Measurements from ENCODE around the gene ANKS6.

ANKS6 gene

DNA sequence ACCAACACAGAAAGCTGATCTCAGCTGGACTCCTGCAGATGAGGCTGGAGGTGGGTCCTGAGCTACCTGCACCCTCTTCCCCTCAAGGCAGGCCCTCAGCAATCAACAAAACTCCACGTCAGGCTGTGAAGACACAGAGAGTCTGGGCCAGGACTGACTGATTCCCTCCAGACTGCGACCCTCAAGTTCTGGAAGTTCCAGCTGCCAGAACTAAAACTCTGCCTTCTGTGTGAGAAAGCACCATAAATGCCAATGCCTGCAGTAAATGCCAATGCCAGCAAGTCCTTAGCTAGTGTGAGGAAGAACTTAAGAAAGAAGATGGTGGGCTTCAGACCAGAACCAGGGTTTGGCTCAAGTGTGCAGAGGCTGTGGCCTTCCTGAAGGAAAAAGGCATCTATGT is 45.1 kb downstream of the ANKS6 start:
- TF ChIP-seq, protein P1, sequence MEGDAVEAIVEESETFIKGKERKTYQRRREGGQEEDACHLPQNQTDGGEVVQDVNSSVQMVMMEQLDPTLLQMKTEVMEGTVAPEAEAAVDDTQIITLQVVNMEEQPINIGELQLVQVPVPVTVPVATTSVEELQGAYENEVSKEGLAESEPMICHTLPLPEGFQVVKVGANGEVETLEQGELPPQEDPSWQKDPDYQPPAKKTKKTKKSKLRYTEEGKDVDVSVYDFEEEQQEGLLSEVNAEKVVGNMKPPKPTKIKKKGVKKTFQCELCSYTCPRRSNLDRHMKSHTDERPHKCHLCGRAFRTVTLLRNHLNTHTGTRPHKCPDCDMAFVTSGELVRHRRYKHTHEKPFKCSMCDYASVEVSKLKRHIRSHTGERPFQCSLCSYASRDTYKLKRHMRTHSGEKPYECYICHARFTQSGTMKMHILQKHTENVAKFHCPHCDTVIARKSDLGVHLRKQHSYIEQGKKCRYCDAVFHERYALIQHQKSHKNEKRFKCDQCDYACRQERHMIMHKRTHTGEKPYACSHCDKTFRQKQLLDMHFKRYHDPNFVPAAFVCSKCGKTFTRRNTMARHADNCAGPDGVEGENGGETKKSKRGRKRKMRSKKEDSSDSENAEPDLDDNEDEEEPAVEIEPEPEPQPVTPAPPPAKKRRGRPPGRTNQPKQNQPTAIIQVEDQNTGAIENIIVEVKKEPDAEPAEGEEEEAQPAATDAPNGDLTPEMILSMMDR (conservative IDR thresholded peaks at IDR 0.05; ENCODE audit: control insufficient read depth, insufficient read depth, low read depth, low read length), result no peak
- H3K4me3 ChIP-seq (ENCODE audit: control insufficient read depth, low read depth, low read length), result no peak overlapping the region

DNA sequence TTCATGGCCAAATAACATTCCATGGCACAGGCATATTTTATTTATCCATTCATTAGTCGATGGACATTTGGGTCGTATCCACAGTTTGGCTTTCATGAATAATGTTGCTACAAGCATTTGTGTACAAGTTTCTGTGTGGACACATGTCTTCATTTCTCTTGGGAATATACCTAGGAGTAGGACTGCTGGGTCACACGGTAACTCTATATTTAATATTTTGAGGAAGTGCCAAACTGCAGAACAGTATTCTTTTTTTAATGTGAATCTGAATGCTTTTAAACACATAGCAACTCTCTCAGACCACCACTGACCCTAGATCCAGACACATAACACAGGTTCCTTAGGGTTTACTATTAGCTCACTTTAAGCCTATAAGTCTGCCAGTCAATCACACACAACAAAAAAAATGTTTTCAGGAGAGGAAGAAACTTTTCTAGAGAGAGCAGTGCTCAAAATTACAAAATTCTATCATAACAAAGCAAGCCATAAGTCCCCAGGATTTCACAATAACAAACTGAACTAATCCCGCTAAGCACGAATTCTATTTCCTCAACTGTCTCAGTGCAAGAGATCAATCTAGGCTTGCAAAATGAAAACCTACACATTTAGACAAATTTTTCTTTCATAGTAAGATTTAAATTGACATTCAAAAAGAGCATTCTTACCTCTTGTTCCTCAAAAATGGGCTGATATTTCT is 45.8 kb downstream of the ANKS6 start:
- H3K4me3 ChIP-seq (ENCODE audit: control insufficient read depth, low read depth, low read length), result no peak overlapping the region
- TF ChIP-seq, protein P1 (conservative IDR thresholded peaks at IDR 0.05; ENCODE audit: control insufficient read depth, insufficient read depth, low read depth, low read length), result no peak
- no peak for DNase-seq (ENCODE audit: low read depth)

More for the DNA sequence above, 45.1 kb downstream of the ANKS6 start:
- no peak for DNase-seq (ENCODE audit: low read depth)

DNA sequence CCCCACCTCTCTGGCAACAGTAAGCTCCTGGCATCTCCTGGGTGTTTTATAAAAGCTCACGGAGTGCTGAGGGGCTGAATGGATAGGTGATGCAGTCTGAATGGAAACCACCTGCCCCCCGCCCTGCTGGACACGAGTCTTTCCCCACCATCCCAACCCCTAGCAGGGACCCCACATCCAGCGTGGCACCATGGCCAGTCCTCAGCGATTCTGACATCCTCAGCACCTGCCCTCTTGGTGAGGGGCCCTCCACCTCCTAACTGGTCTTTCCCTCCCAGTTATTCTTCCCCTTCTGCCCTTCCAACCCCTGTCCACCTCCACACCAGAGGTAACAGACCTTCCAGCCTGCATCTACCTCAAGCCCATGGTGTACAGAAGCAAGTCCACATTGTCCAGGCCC is 48.9 kb downstream of the ANKS6 start:
- TF ChIP-seq, protein P1 (conservative IDR thresholded peaks at IDR 0.05; ENCODE audit: control insufficient read depth, insufficient read depth, low read depth, low read length), result no peak
- H3K4me3 ChIP-seq (ENCODE audit: control insufficient read depth, low read depth, low read length), result no peak overlapping the region
- no peak for DNase-seq (ENCODE audit: low read depth)

DNA sequence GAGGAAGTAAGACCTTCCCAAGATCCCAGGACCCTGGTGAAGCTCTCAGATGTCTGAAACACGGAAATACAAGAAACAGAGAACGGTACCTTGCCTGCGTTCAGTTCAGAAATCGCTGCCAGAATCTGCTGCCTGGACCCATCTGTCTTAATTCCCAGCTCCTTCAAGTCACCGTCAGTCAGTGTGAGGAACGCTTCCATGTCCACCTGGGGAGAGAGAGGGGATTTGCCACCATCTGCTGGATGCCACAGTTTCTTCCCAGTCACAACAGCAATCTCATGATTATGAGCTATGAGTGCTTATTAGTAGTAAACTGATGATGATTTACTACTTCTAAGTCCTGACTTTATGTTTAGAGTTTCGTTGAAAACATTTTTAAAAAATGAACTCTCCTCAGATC is 50.9 kb downstream of the ANKS6 start:
- TF ChIP-seq, protein P1 (conservative IDR thresholded peaks at IDR 0.05; ENCODE audit: control insufficient read depth, insufficient read depth, low read depth, low read length), result no peak

DNA sequence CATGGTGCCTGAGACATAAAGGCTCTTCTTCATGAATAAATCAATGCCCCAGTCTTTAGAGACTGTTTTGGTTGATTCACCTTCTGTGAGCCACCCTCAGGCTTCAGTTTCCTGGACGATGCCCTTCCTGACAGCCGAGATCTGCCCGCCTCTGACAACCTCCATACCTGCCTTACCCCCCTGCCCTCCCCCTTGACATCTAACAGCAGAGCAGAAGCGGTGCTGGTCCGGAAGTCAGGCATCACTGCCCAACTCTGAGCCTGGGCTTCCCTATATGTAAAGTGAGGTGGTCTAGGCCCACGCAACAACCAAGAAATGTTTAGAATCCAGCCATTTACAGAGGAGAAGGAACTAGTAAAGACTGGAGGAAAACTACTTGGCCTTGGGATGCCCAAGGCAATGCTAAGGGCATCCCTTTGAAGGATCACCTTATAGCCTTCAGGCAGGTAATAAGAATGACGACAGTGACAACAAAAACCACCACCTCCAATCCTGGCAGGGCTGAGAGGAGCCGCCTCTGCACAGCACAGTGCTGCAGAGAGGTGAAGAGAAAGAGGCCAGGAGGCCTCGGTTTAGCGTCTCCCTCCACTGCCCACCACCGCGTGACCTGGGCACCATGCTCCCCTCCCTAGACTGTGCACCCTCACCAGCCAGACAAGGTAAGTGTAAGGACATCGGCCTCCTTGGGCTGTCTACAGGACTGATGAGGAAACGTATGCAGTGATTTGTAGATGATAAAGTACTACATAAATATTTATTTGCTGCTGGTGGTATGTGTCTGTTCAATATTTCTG is 52.3 kb downstream of the ANKS6 start:
- DNase-seq (ENCODE audit: low read depth), result no peak
- TF ChIP-seq, protein P1 (conservative IDR thresholded peaks at IDR 0.05; ENCODE audit: control insufficient read depth, insufficient read depth, low read depth, low read length), result no peak
- H3K4me3 ChIP-seq (ENCODE audit: control insufficient read depth, low read depth, low read length), result no peak overlapping the region

More for the DNA sequence above, 50.9 kb downstream of the ANKS6 start:
- DNase-seq (ENCODE audit: low read depth), result no peak
- no peak overlapping the region for H3K4me3 ChIP-seq (ENCODE audit: control insufficient read depth, low read depth, low read length)

DNA sequence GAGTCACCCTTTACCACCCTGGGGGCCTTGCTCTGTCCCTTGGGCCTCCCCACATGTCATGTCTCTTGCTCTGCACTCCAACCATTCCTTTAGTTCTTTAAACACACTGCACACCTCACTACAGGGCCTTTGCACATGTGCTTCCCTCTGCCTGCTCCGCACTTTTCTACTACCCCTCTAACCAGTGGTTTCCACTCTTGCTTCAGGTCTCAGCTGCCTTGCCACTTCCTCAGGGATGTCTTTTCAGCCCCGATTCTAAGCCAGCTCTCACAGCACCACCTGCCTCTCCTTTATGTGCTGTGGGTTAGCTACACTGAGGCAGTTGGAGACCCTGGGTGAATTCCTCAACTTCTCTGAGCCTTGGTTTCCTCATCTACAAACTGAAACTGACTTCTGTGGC is 53.0 kb downstream of the ANKS6 start:
- TF ChIP-seq, protein P1 (conservative IDR thresholded peaks at IDR 0.05; ENCODE audit: control insufficient read depth, insufficient read depth, low read depth, low read length), result no peak
- DNase-seq (ENCODE audit: low read depth), result no peak
- no peak overlapping the region for H3K4me3 ChIP-seq (ENCODE audit: control insufficient read depth, low read depth, low read length)
